Nephron (organoid): Measurements from ENCODE around the gene KCNG1.

ENCODE experiments used
- H3K27ac Mint-ChIP-seq, 3 experiments: 2 replicates each; pipeline ENCODE4 v1.8.0; 2020; ENCODE audit warnings: mixed read lengths in 3 of 3, mild to moderate bottlenecking in 2 of 3, moderate library complexity in 1 of 3
- H3K27me3 Mint-ChIP-seq: 2 replicates; pipeline ENCODE4 v1.8.0; 2021; ENCODE audit warnings: low read depth, mild to moderate bottlenecking, moderate library complexity, mixed read lengths
- H3K36me3 Mint-ChIP-seq: 2 replicates; pipeline ENCODE4 v1.8.0; 2020; ENCODE audit warnings: low read depth, mixed read lengths
- H3K4me1 Mint-ChIP-seq: 2 replicates; pipeline ENCODE4 v1.8.0; 2020; ENCODE audit warnings: mixed read lengths
- H3K4me3 Mint-ChIP-seq, 3 experiments: 2 replicates each; pipeline ENCODE4 v1.8.0; 2020; ENCODE audit warnings: mild to moderate bottlenecking in 3 of 3, mixed read lengths in 3 of 3, moderate library complexity in 2 of 3
- H3K9me3 Mint-ChIP-seq: 2 replicates; pipeline ENCODE4 v1.8.0; 2020; ENCODE audit warnings: mixed read lengths
- CTCF ChIP-seq, 3 experiments: fragments of 200-600 bp; sonication (generic); IDR thresholded peaks; one replicate each; pipeline ENCODE4 v1.5.0; 2021; ENCODE audit warnings: antibody characterized with exemption in 3 of 3; ENCODE audit not compliant: unreplicated experiment in 3 of 3

Gene KCNG1

GRCh38 chr20:50953821-50954220, 69.1 kb downstream of the KCNG1 start:
- Mint-ChIP-seq H3K9me3 (no peaks in the 10 kb centered on the region), H3K27ac (no peak overlapping the region), H3K4me3 (no peak overlapping the region), H3K27me3 (no peaks in the 10 kb centered on the region), H3K36me3 (peaks cover 32% of the 10 kb centered on the region), H3K4me1 (peaks cover 31% of the 10 kb centered on the region)
- no peak for TF ChIP-seq CTCF (IDR thresholded peaks at IDR 0.05; ENCODE audit: unreplicated experiment in 3 of 3)
